Endothelial cell of umbilical vein (primary cell): ENCODE measurements around the gene KIDINS220. TPM values are rescaled to one million over a fixed set of nuclear protein-coding genes. Genes with fewer than 3 reads are reported as not detected.
"Not testable (repeated sequence)": the region's sequence is repeated elsewhere in the genome, so short reads cannot be mapped to it uniquely, and the experiment has no call there.

Experiments used
- BruUV-seq: library from RNA; stranded (reverse); fragments of 400-500 nt; replicated peaks from 2 replicates; lab custom pipeline; 2021; lab: Mats Ljungman, UMichigan
- CTCF ChIA-PET: fragments of 300-600, 350-600 bp; sonication (Branson Sonifier 250); formaldehyde crosslinking; loops from one replicate; lab custom pipeline; 2021; ENCODE audit warnings: antibody characterized with exemption, inconsistent platforms; lab: Charles Lee
- POLR2A ChIA-PET: fragments of 300-600, 350-600 bp; sonication (Branson Sonifier 250); formaldehyde crosslinking; loops from one replicate; lab custom pipeline; 2021; ENCODE audit warnings: antibody characterized with exemption, inconsistent platforms; lab: Charles Lee
- DNase-seq: peaks from one replicate; pipeline ENCODE4 v3.0.0-alpha.2; 2011; ENCODE audit warnings: low read depth, low spot score
- FAIRE-seq: peaks from 2 replicates; lab custom pipeline; 2011; peaks lifted over from hg19 to GRCh38; lab: Jason Lieb, UNC
- H2AFZ ChIP-seq: 2 replicates; pipeline ENCODE4 v1.6.0; 2012; ENCODE audit warnings: low read depth, low read length, control low read depth, inconsistent platforms
- H3K27ac ChIP-seq: 2 replicates; pipeline ENCODE4 v1.5.1; 2011; ENCODE audit warnings: low read depth, mild to moderate bottlenecking, control low read depth, low read length, moderate library complexity; ENCODE audit not compliant: insufficient read depth
- H3K27me3 ChIP-seq, 2 experiments: 2 replicates each; pipeline versions ENCODE4 v1.6.0 to v1.6.1; 2011; ENCODE audit warnings: low read length in 2 of 2, mixed read lengths in 1 of 2; ENCODE audit not compliant: control insufficient read depth in 2 of 2, insufficient read depth in 2 of 2
- H3K36me3 ChIP-seq, 2 experiments: 2 replicates in 1 of 2; 3 replicates in 1 of 2; pipeline ENCODE4 v1.5.1; 2011; ENCODE audit warnings: low read length in 2 of 2, mild to moderate bottlenecking in 1 of 2, moderate library complexity in 1 of 2; ENCODE audit not compliant: control insufficient read depth in 2 of 2, insufficient read depth in 2 of 2; ENCODE audit errors: extremely low read depth in 1 of 2
- H3K4me1 ChIP-seq: 3 replicates; pipeline ENCODE4 v1.5.1; 2011; ENCODE audit warnings: mild to moderate bottlenecking, low read length; ENCODE audit not compliant: control insufficient read depth, insufficient read depth; ENCODE audit errors: extremely low read depth
- H3K4me2 ChIP-seq: 2 replicates; pipeline ENCODE4 v1.6.1; 2011; ENCODE audit warnings: low read length, control low read depth, mixed read lengths; ENCODE audit not compliant: insufficient read depth
- H3K4me3 ChIP-seq, 3 experiments: fragments of 200-600 bp in 1 of 3; sonication (generic), shearing (Covaris generic) in 1 of 3; replicated peaks in 1 of 3; 2 replicates each; pipeline ENCODE4 v1.5.1; 2011 to 2016; ENCODE audit warnings: control low read depth in 3 of 3, low read length in 3 of 3, mild to moderate bottlenecking in 2 of 3, inconsistent platforms in 1 of 3, low read depth in 1 of 3, moderate library complexity in 1 of 3; ENCODE audit not compliant: insufficient read depth in 1 of 3
- H3K79me2 ChIP-seq: 2 replicates; pipeline ENCODE4 v1.6.0; 2012; ENCODE audit warnings: low read length, inconsistent platforms; ENCODE audit not compliant: control insufficient read depth, insufficient read depth
- H3K9ac ChIP-seq: replicated peaks from 2 replicates; pipeline ENCODE3; 2011; ENCODE audit warnings: low read length, control low read depth; ENCODE audit not compliant: insufficient read depth; ENCODE audit errors: extremely low read depth
- H3K9me1 ChIP-seq: replicated peaks from 3 replicates; pipeline ENCODE4 v1.6.0; 2011; ENCODE audit warnings: mild to moderate bottlenecking, low read length; ENCODE audit not compliant: control insufficient read depth, insufficient read depth; ENCODE audit errors: extremely low read depth
- H3K9me3 ChIP-seq: replicated peaks from 2 replicates; pipeline ENCODE4 v1.5.1; 2012; ENCODE audit warnings: low read length, inconsistent platforms; ENCODE audit not compliant: control insufficient read depth, insufficient read depth
- H4K20me1 ChIP-seq: replicated peaks from 2 replicates; pipeline ENCODE3; 2011; ENCODE audit warnings: mild to moderate bottlenecking, low read length; ENCODE audit not compliant: control insufficient read depth, insufficient read depth; ENCODE audit errors: extremely low read depth
- FOS ChIP-seq: IDR thresholded peaks from 2 replicates; pipeline ENCODE4 v1.6.1; 2011; ENCODE audit warnings: mild to moderate bottlenecking, low read length, moderate library complexity, borderline replicate concordance; ENCODE audit not compliant: insufficient read depth
- dilution Hi-C: fragments of 300-500 bp; cut with MboI; formaldehyde crosslinking; loops from one replicate; pipeline ENCODE4 v1.15.0; 2019; ENCODE audit warnings: low sequenced_read_pairs; ENCODE audit not compliant: extremely low pct_ligation_motif_present
- intact Hi-C: fragments of 100-400 bp; cut with micrococcal nuclease; formaldehyde crosslinking; loops from one replicate; pipeline ENCODE4 v1.10.0; 2022
- polyA plus RNA-seq, 4 experiments: library from polyadenylated mRNA; depleted of rRNA in 3 of 4; stranded (reverse) in 3 of 4; unstranded in 1 of 4; fragments of >200 nt; gene quantifications; 2 replicates each; pipeline versions ENCODE4 v1.2.1 to v1.2.3, GENCODE V29; 2011 to 2012; ENCODE audit warnings: missing spikeins in 1 of 4
- total RNA-seq: library from RNA; stranded (reverse); gene quantifications from 2 replicates; pipeline ENCODE4 v1.2.3, GENCODE V29; 2021

KIDINS220 gene
- total and polyA plus RNA-seq, 2 donors (not counting 3 experiments of a cell fraction or from before 2014, with no cell fraction given) = 33.9 to 41.3 TPM

GRCh38 chr2:8729939-8730338 lies 107.5 kb downstream of the KIDINS220 start:
- DNase-seq (no peak), FAIRE-seq (no peak)
- Histone ChIP-seq H3K4me2 (no peak overlapping the region), H3K9me3 (no peaks in the 10 kb centered on the region), H3K79me2 (no peaks in the 10 kb centered on the region), H3K9me1 (no peaks in the 10 kb centered on the region), H3K36me3 (peaks cover 4 to 26% of the 10 kb centered on the region in 2 experiments), H3K27me3 (no peaks in the 10 kb centered on the region), H3K4me1 (no peaks in the 10 kb centered on the region), H4K20me1 (no peaks in the 10 kb centered on the region), H3K9ac (no peak overlapping the region), H2AFZ (no peak overlapping the region), H3K27ac (no peak overlapping the region), H3K4me3 (no peak overlapping the region)
- intact Hi-C loops = no loop called here
- ChIA-PET CTCF (interaction anchor here (0.8 to 1.0 kb wide), 2 partner anchors 10 to 43 kb away, joined by 3 to 5 read pairs; no protein-coding TSS in a partner anchor), POLR2A (no interaction called here)
- no peak for TF ChIP-seq FOS
- BruUV-seq = no TSS peak
- dilution Hi-C loops = no loop called here

- H3K4me1 ChIP-seq, H3K9ac ChIP-seq, H3K9me3 ChIP-seq, BruUV-seq, POLR2A ChIA-PET, H2AFZ ChIP-seq, H3K27ac ChIP-seq, FAIRE-seq, intact Hi-C loops, H3K4me2 ChIP-seq, H3K4me3 ChIP-seq, H4K20me1 ChIP-seq, H3K27me3 ChIP-seq, DNase-seq, H3K79me2 ChIP-seq, dilution Hi-C loops, H3K9me1 ChIP-seq: not testable (repeated sequence)
- H3K36me3 ChIP-seq = peaks cover 4 to 26% of the 10 kb centered on the region in 2 experiments
- CTCF ChIA-PET = interaction anchor here (1.0 kb wide), 1 partner anchor 11 kb away, joined by 5 read pairs; no protein-coding TSS in a partner anchor
These were observed 108.3 kb downstream of the KIDINS220 start for GRCh38 chr2:8729101-8729500.
